ENCODE data around the gene BRME1.

GRCh38 chr19:13885826-13886365, 20.0 kb downstream of the BRME1 start:
- TF ChIP-seq RAD21 (IDR thresholded peaks at IDR 0.05; ENCODE audit: low read depth) = no peak
- TF ChIP-seq CEBPB (IDR thresholded peaks at IDR 0.05) = no peak
- TF ChIP-seq EP300 (IDR thresholded peaks at IDR 0.05; ENCODE audit: borderline replicate concordance) = no peak
- no peak for TF ChIP-seq MAX (IDR thresholded peaks at IDR 0.05)

Data from Ishikawa (cell line).